Motor neuron (in vitro differentiated cells): ENCODE results near the gene BMP6. TPM values are rescaled to one million over a fixed set of nuclear protein-coding genes. Genes with fewer than 3 reads are reported as not detected.

Source experiments
- ATAC-seq, 8 experiments: fragments of 200-7000 bp; cut with Tn5 transposase; replicated peaks in 6 of 8; 2 replicates each; pipeline ENCODE4 v1.8.0; 2021; ENCODE audit warnings: mild to moderate bottlenecking in 8 of 8, moderate library complexity in 8 of 8
- H3K27ac ChIP-seq, 2 donors: fragments of 250-450 bp; sonication (Bioruptor Pico); 2 replicates each; pipeline ENCODE4 v1.9.0; 2021; ENCODE audit warnings: antibody characterized with exemption in 2 of 2, mild to moderate bottlenecking in 2 of 2, moderate library complexity in 1 of 2
- H3K4me1 ChIP-seq, 2 donors: fragments of 250-450 bp; sonication (Bioruptor Pico); replicated peaks in 1 of 2; 2 replicates each; pipeline ENCODE4 v1.6.1; 2021; ENCODE audit warnings: antibody characterized with exemption in 2 of 2, mild to moderate bottlenecking in 2 of 2, moderate library complexity in 1 of 2
- H3K4me3 ChIP-seq, 5 donors: fragments of 250-450 bp; sonication (Bioruptor Pico); 2 replicates each; pipeline ENCODE4 v1.9.0; 2021; ENCODE audit warnings: antibody characterized with exemption in 5 of 5, mild to moderate bottlenecking in 5 of 5, moderate library complexity in 4 of 5
- WGBS, 10 experiments: fragments of 450-650 bp; shearing (Covaris generic); methylation state at CpG; one replicate each; pipeline ENCODE4 v1.0.0; 2022; 5-methylcytosine and 5-hydroxymethylcytosine counted together
- in situ Hi-C, 9 experiments: fragments of 400-800 bp; cut with MboI; loops; one replicate each; pipeline ENCODE4 v1.15.0; 2021; ENCODE audit warnings: low sequenced_read_pairs in 9 of 9, low pct_unique_long_range_greater_than_20kb in 2 of 9; ENCODE audit not compliant: unreplicated experiment in 9 of 9
- total RNA-seq, 8 experiments: library from RNA; unstranded; fragments of 300-600 nt; gene quantifications; 2 replicates each; pipeline versions ENCODE4 v1.2.3 to v1.2.4, GENCODE V29; 2022

Gene BMP6
- total RNA-seq, result 10 to 100 TPM in 1 of 8 experiments, 1 to 10 TPM in 4, under 1 TPM in 3; 0.51 to 10.9 (median 1.1) TPM

- peaks cover 0 to 9% of the 10 kb centered on the region in 2 donors for H3K4me1 ChIP-seq
- no peak within 1 kb of the TSS for H3K27ac ChIP-seq
- 0 to 1% (median 0%) methylated on average over 1 to 18 of the region's 69 CpGs; no CpG with 5 or more reads in 5 of the 10 experiments for WGBS, 10 experiments
- H3K4me3 ChIP-seq, result peak within 1 kb of the TSS; percentile 41 to 49 (median 43)
- ATAC-seq, result peak; percentile 73 to 88 (median 78)
- in situ Hi-C loops, result loop anchor here in 1 of 9 experiments (25.0 kb wide), 1 partner anchor 286 kb away; no protein-coding TSS in a partner anchor
Observed at GRCh38 chr6:7725849-7726415, at the start of gene BMP6. Gene BMP6, plus strand, starts transcription at chr6:7726099. Its CDS starts 857 bp downstream, at chr6:7726956.

- in situ Hi-C loops, result no loop called here
Observed at GRCh38 chr6:7677229-7677628, 48.7 kb upstream of the BMP6 start.

GRCh38 chr6:7680393-7681075 lies 45.4 kb upstream of the BMP6 start:
- H3K4me1 ChIP-seq, result no peaks in the 10 kb centered on the region
- ATAC-seq, result peak in 1 of 8 experiments; percentile 41
- H3K27ac ChIP-seq, result no peak overlapping the region
- no peak overlapping the region for H3K4me3 ChIP-seq
- in situ Hi-C loops, result no loop called here
- WGBS, 10 experiments, result 50 to 100% (median 83%) methylated on average over 1 to 10 of the region's 12 CpGs; no CpG with 5 or more reads in 1 of the 10 experiments

More at GRCh38 chr6:7677229-7677628, 48.7 kb upstream of the BMP6 start:
- ATAC-seq, result no peak
- H3K27ac ChIP-seq, result no peak overlapping the region
- H3K4me3 ChIP-seq, result no peak overlapping the region
- no peaks in the 10 kb centered on the region for H3K4me1 ChIP-seq
- WGBS, 10 experiments, result 78 to 96% (median 91%) methylated on average over 2 to 5 of the region's 5 CpGs; no CpG with 5 or more reads in 1 of the 10 experiments

- 63 to 85% (median 74%) methylated on average over 1 to 4 of the region's 4 CpGs for WGBS, 10 experiments
- H3K4me3 ChIP-seq, result no peak overlapping the region
- in situ Hi-C loops, result no loop called here
- no peaks in the 10 kb centered on the region for H3K4me1 ChIP-seq
- no peak for ATAC-seq
- no peak overlapping the region for H3K27ac ChIP-seq
Observed at GRCh38 chr6:7681449-7681848, 44.5 kb upstream of the BMP6 start.

GRCh38 chr6:7684076-7684475 lies 41.8 kb upstream of the BMP6 start:
- no peaks in the 10 kb centered on the region for H3K4me1 ChIP-seq
- H3K27ac ChIP-seq, result no peak overlapping the region
- H3K4me3 ChIP-seq, result no peak overlapping the region
- in situ Hi-C loops, result no loop called here
- ATAC-seq, result no peak
- 43 to 80% (median 50%) methylated on average over 1 of the region's 1 CpG; no CpG with 5 or more reads in 3 of the 10 experiments for WGBS, 10 experiments

- WGBS, 10 experiments, result 20 to 89% (median 44%) methylated on average over 1 to 4 of the region's 4 CpGs; no CpG with 5 or more reads in 4 of the 10 experiments
- no peak overlapping the region for H3K4me3 ChIP-seq
- ATAC-seq, result peak in 1 of 8 experiments; percentile 9
- in situ Hi-C loops, result no loop called here
- no peaks in the 10 kb centered on the region for H3K4me1 ChIP-seq
- H3K27ac ChIP-seq, result no peak overlapping the region
Observed at GRCh38 chr6:7684843-7685242, 41.1 kb upstream of the BMP6 start.

GRCh38 chr6:7685276-7685675 lies 40.6 kb upstream of the BMP6 start:
- ATAC-seq, result no peak
- 0 to 100% (median 58%) methylated on average over 1 of the region's 1 CpG; no CpG with 5 or more reads in 4 of the 10 experiments for WGBS, 10 experiments
- in situ Hi-C loops, result no loop called here
- no peak overlapping the region for H3K4me3 ChIP-seq
- no peaks in the 10 kb centered on the region for H3K4me1 ChIP-seq
- H3K27ac ChIP-seq, result no peak overlapping the region

GRCh38 chr6:7687145-7688111 lies 38.5 kb upstream of the BMP6 start:
- ATAC-seq, result peak in 1 of 8 experiments; percentile 89

GRCh38 chr6:7691021-7691420 lies 34.9 kb upstream of the BMP6 start:
- H3K4me1 ChIP-seq, result no peaks in the 10 kb centered on the region
- H3K4me3 ChIP-seq, result no peak overlapping the region
- H3K27ac ChIP-seq, result no peak overlapping the region
- ATAC-seq, result no peak
- in situ Hi-C loops, result no loop called here
- WGBS, 10 experiments, result 37 to 86% (median 78%) methylated on average over 1 to 2 of the region's 2 CpGs; no CpG with 5 or more reads in 7 of the 10 experiments

More at GRCh38 chr6:7687145-7688111, 38.5 kb upstream of the BMP6 start:
- in situ Hi-C loops, result no loop called here
- 63 to 96% (median 76%) methylated on average over 3 to 8 of the region's 8 CpGs for WGBS, 10 experiments
- Histone ChIP-seq H3K4me1 (no peaks in the 10 kb centered on the region), H3K27ac (no peak overlapping the region), H3K4me3 (no peak overlapping the region)

- Histone ChIP-seq H3K4me1 (no peaks in the 10 kb centered on the region), H3K4me3 (no peak overlapping the region), H3K27ac (no peak overlapping the region)
- ATAC-seq, result peak in 5 of 8 experiments; percentile 19 to 97 (median 74)
- in situ Hi-C loops, result no loop called here
- WGBS, 10 experiments, result 49 to 95% (median 60%) methylated on average over 1 to 13 of the region's 21 CpGs; no CpG with 5 or more reads in 1 of the 10 experiments
Observed at GRCh38 chr6:7691675-7692452, 34.0 kb upstream of the BMP6 start.

GRCh38 chr6:7692453-7692784 lies 33.5 kb upstream of the BMP6 start:
- peak in 2 of 8 experiments; percentile 33 to 43 for ATAC-seq
- no peak overlapping the region for H3K27ac ChIP-seq
- 25 to 60% (median 43%) methylated on average over 1 to 3 of the region's 3 CpGs; no CpG with 5 or more reads in 1 of the 10 experiments for WGBS, 10 experiments
- no peak overlapping the region for H3K4me3 ChIP-seq
- no peaks in the 10 kb centered on the region for H3K4me1 ChIP-seq
- in situ Hi-C loops, result no loop called here

GRCh38 chr6:7693827-7694226 lies 32.1 kb upstream of the BMP6 start:
- in situ Hi-C loops, result no loop called here
- no peaks in the 10 kb centered on the region for H3K4me1 ChIP-seq
- ATAC-seq, result no peak
- H3K4me3 ChIP-seq, result no peak overlapping the region
- H3K27ac ChIP-seq, result no peak overlapping the region
- 83 to 93% (median 88%) methylated on average over 2 to 7 of the region's 10 CpGs; no CpG with 5 or more reads in 1 of the 10 experiments for WGBS, 10 experiments
